ENCODE data around the gene GRIN2D. TPM values are rescaled to one million over a fixed set of nuclear protein-coding genes. Genes with fewer than 3 reads are reported as not detected.

Gene GRIN2D
- total and polyA plus RNA-seq, 2 of the 8 experiments (the other 6 are each of a cell fraction or from before 2014, with no cell fraction given): 2.2 to 12.4 TPM

DNA sequence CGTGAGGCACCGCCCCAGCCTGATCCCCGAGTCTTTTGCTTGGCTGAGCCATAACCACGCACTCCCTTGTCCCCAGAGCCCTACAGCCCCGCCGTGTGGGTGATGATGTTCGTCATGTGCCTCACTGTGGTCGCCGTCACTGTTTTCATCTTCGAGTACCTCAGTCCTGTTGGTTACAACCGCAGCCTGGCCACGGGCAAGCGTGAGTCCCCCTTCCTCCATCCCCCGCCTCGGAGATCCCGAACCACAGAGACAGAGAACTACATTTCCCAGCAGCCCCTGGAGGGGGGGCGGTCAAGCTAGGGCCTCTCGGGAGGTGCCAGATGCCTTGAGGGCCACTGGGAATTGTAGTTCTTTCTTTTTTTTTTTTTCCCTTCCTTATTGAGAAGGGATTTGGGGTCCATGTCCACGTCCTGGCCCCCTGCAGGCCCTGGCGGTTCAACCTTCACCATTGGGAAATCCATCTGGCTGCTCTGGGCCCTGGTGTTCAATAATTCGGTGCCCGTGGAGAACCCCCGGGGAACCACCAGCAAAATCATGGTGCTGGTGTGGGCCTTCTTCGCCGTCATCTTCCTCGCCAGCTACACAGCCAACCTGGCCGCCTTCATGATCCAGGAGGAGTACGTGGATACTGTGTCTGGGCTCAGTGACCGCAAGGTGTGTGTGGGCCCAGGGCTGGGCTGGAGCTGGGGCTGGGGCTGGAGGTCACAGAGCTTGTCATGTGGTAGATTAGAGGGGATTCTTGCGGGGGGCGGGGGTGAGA is 25.9 kb downstream of the GRIN2D start (continued):
- peak; percentile 30; the same call in 1 of the 2 replicates for TF ChIP-seq ATF3 (IDR thresholded peaks at IDR 0.05; ENCODE audit: insufficient read depth, low read depth, low read length)

Measured in H1 (cell line).